COLO668 (cell line): Measurements from ENCODE around the gene HNF4A.
A peak's percentile ranks its signal among the peaks of the same experiment; 100 is the strongest.
"Not testable (repeated sequence)": the region's sequence is repeated elsewhere in the genome, so short reads cannot be mapped to it uniquely, and the experiment has no call there.

Experiments
- DNase-seq: peaks from one replicate; lab custom pipeline; 2025; ENCODE audit not compliant: unreplicated experiment; lab: John Stamatoyannopoulos, UW

Gene HNF4A

GRCh38 chr20:44467289-44467883, 111.9 kb downstream of the HNF4A start:
- DNase-seq: no peak

GRCh38 chr20:44468044-44468782, 112.7 kb downstream of the HNF4A start:
- no peak for DNase-seq

- DNase-seq: no peak
These were observed 114.8 kb downstream of the HNF4A start for GRCh38 chr20:44470327-44470726.

GRCh38 chr20:44471481-44471882, 116.0 kb downstream of the HNF4A start:
- no peak for DNase-seq

- not testable (repeated sequence) for DNase-seq
These were observed 116.8 kb downstream of the HNF4A start for GRCh38 chr20:44472283-44472682.

- no peak for DNase-seq
These were observed 119.8 kb downstream of the HNF4A start for GRCh38 chr20:44475372-44475693.

- DNase-seq: peak; percentile 97
These were observed 120.4 kb downstream of the HNF4A start, which contains the start of gene TTPAL for GRCh38 chr20:44475694-44476560. Gene TTPAL, plus strand, starts transcription at chr20:44475874. Its CDS starts 4,126 bp downstream, at chr20:44480000.

GRCh38 chr20:44477151-44477550, 121.7 kb downstream of the HNF4A start:
- no peak for DNase-seq

GRCh38 chr20:44478206-44478605, 122.7 kb downstream of the HNF4A start:
- no peak for DNase-seq

- no peak for DNase-seq
These were observed 124.1 kb downstream of the HNF4A start for GRCh38 chr20:44479643-44480042.

- DNase-seq: no peak
These were observed 124.6 kb downstream of the HNF4A start for GRCh38 chr20:44480097-44480496.

- DNase-seq: no peak
These were observed 126.4 kb downstream of the HNF4A start for GRCh38 chr20:44481719-44482416.

- DNase-seq: no peak
These were observed 127.6 kb downstream of the HNF4A start for GRCh38 chr20:44483112-44483511.
